Transverse colon (tissue), 3 donors: ENCODE measurements around the gene TGFB1I1.

ENCODE experiments used
- CTCF ChIP-seq, 5 experiments: fragments of 200-600 bp in 3 of 5; fragments of 450-650 bp in 2 of 5; sonication (generic) in 3 of 5; IDR thresholded peaks; 1 replicate in 2 of 5; 2 replicates in 3 of 5; pipeline ENCODE4 v1.5.1; 2016 to 2017; ENCODE audit warnings: antibody characterized with exemption in 5 of 5, inconsistent platforms in 3 of 5, mild to moderate bottlenecking in 2 of 5, moderate library complexity in 1 of 5
- EP300 ChIP-seq: sonication (generic); formaldehyde crosslinking; IDR thresholded peaks from one replicate; pipeline ENCODE4 v1.6.1; 2017; ENCODE audit warnings: antibody characterized with exemption, low read depth
- POLR2A ChIP-seq: fragments of 450-650 bp; IDR thresholded peaks from one replicate; pipeline ENCODE4 v1.6.1; 2016; ENCODE audit warnings: antibody characterized with exemption, mild to moderate bottlenecking, moderate library complexity

GRCh38 chr16:31423801-31424200, 48.2 kb upstream of the TGFB1I1 start:
- no peak for TF ChIP-seq CTCF (IDR thresholded peaks at IDR 0.05)
- TF ChIP-seq POLR2A: no peak
- no peak for TF ChIP-seq EP300
